G401.6 (cell line): ENCODE results near the gene CDC45.
"Not testable (repeated sequence)": the region's sequence is repeated elsewhere in the genome, so short reads cannot be mapped to it uniquely, and the experiment has no call there.

Experiments
- FAIRE-seq: peaks from 2 replicates; lab custom pipeline; 2012; peaks lifted over from hg19 to GRCh38; lab: Jason Lieb, UNC

Gene CDC45

GRCh38 chr22:19530751-19531150 lies 51.0 kb downstream of the CDC45 start:
- FAIRE-seq = no peak

- not testable (repeated sequence) for FAIRE-seq
Measured at GRCh38 chr22:19531327-19531726, 51.6 kb downstream of the CDC45 start.

- no peak for FAIRE-seq
Measured at GRCh38 chr22:19533049-19533626, 53.4 kb downstream of the CDC45 start.

- FAIRE-seq = no peak
Measured at GRCh38 chr22:19533857-19534256, 54.1 kb downstream of the CDC45 start.

GRCh38 chr22:19535001-19535400 lies 55.3 kb downstream of the CDC45 start:
- FAIRE-seq = no peak

- FAIRE-seq = no peak
Measured at GRCh38 chr22:19536564-19536963, 56.8 kb downstream of the CDC45 start.

- no peak for FAIRE-seq
Measured at GRCh38 chr22:19537941-19538488, 58.3 kb downstream of the CDC45 start.

GRCh38 chr22:19540394-19540793 lies 60.7 kb downstream of the CDC45 start:
- FAIRE-seq = no peak

- FAIRE-seq = no peak
Measured at GRCh38 chr22:19543970-19544708, 64.4 kb downstream of the CDC45 start.

GRCh38 chr22:19545935-19546207 lies 66.2 kb downstream of the CDC45 start:
- FAIRE-seq = no peak

GRCh38 chr22:19546680-19547079 lies 67.0 kb downstream of the CDC45 start:
- no peak for FAIRE-seq

GRCh38 chr22:19547620-19548019 lies 67.9 kb downstream of the CDC45 start:
- no peak for FAIRE-seq

GRCh38 chr22:19548427-19548826 lies 68.7 kb downstream of the CDC45 start:
- FAIRE-seq = not testable (repeated sequence)

- FAIRE-seq = no peak
Measured at GRCh38 chr22:19548964-19549363, 69.2 kb downstream of the CDC45 start.

GRCh38 chr22:19549428-19549827 lies 69.7 kb downstream of the CDC45 start:
- no peak for FAIRE-seq

- FAIRE-seq = no peak
Measured at GRCh38 chr22:19550382-19550781, 70.7 kb downstream of the CDC45 start.

GRCh38 chr22:19553201-19553600 lies 73.5 kb downstream of the CDC45 start:
- no peak for FAIRE-seq

GRCh38 chr22:19554834-19555404 lies 75.2 kb downstream of the CDC45 start:
- FAIRE-seq = no peak

- FAIRE-seq = no peak
Measured at GRCh38 chr22:19555651-19556050, 75.9 kb downstream of the CDC45 start.

- no peak for FAIRE-seq
Measured at GRCh38 chr22:19556963-19557545, 77.3 kb downstream of the CDC45 start.

- no peak for FAIRE-seq
Measured at GRCh38 chr22:19559324-19559811, 79.6 kb downstream of the CDC45 start.

GRCh38 chr22:19559956-19560355 lies 80.2 kb downstream of the CDC45 start:
- FAIRE-seq = no peak
